T-cell (primary cell): Measurements from ENCODE around the gene TMEM208. TPM values are rescaled to one million over a fixed set of nuclear protein-coding genes. Genes with fewer than 3 reads are reported as not detected.
A peak's percentile ranks its signal among the peaks of the same experiment; 100 is the strongest.

Source experiments
- ATAC-seq, 4 experiments: fragments of 200-7000 bp in 3 of 4; fragments of 150-1000 bp in 1 of 4; cut with Tn5 transposase; replicated peaks in 1 of 4; 1 replicate in 3 of 4; 2 replicates in 1 of 4; pipeline ENCODE4 v1.10.0; 2021; ENCODE audit warnings: moderate library complexity in 3 of 4, mild to moderate bottlenecking in 2 of 4, moderate number of reproducible peaks in 1 of 4
- CTCF ChIA-PET, 2 donors: fragments of 300-600 bp; sonication (Branson Sonifier 250); formaldehyde crosslinking; loops; one replicate each; lab custom pipeline; 2022; ENCODE audit warnings: antibody characterized with exemption in 2 of 2; lab: Charles Lee
- POLR2A ChIA-PET, 2 donors: fragments of 300-600 bp; sonication (Branson Sonifier 250); formaldehyde crosslinking; loops; one replicate each; lab custom pipeline; 2022; ENCODE audit warnings: antibody characterized with exemption in 2 of 2; lab: Charles Lee
- DNase-seq, 35 experiments: peaks; one replicate each; pipeline versions ENCODE4 v3.0.0 to v3.0.0-alpha.2; 2013 to 2023
- H3K27ac ChIP-seq: one replicate; pipeline ENCODE4 v1.5.1; 2013; ENCODE audit warnings: low read length
- H3K27me3 ChIP-seq, 2 experiments: replicated peaks in 1 of 2; 1 replicate in 1 of 2; 2 replicates in 1 of 2; pipeline versions ENCODE4 v1.6.1 to v1.7.0; 2013; ENCODE audit warnings: low read length in 1 of 2, mixed read lengths in 1 of 2; ENCODE audit not compliant: control insufficient read depth in 2 of 2, insufficient read depth in 2 of 2; ENCODE audit errors: extremely low read depth in 1 of 2
- H3K36me3 ChIP-seq, 2 donors: 1 replicate in 1 of 2; 2 replicates in 1 of 2; pipeline versions ENCODE4 v1.6.1 to v1.7.0; 2013; ENCODE audit warnings: low read length in 1 of 2; ENCODE audit not compliant: control insufficient read depth in 2 of 2, insufficient read depth in 1 of 2; ENCODE audit errors: extremely low read depth in 1 of 2
- H3K4me1 ChIP-seq, 2 experiments: 1 replicate in 1 of 2; 2 replicates in 1 of 2; pipeline versions ENCODE4 v1.6.1 to v1.7.0; 2013; ENCODE audit warnings: low read length in 2 of 2, mixed read lengths in 1 of 2; ENCODE audit not compliant: insufficient read depth in 2 of 2, control insufficient read depth in 1 of 2; ENCODE audit errors: extremely low read depth in 1 of 2
- H3K4me3 ChIP-seq, 2 donors: 1 replicate in 1 of 2; 2 replicates in 1 of 2; pipeline versions ENCODE4 v1.5.1 to v1.7.0; 2013; ENCODE audit warnings: mild to moderate bottlenecking in 2 of 2, low read length in 1 of 2, moderate library complexity in 1 of 2; ENCODE audit not compliant: control insufficient read depth in 1 of 2; ENCODE audit errors: extremely low read depth in 1 of 2
- H3K9me3 ChIP-seq: 2 replicates; pipeline ENCODE4 v1.7.0; 2013
- H3K27ac Mint-ChIP-seq, 2 donors: one replicate each; pipeline ENCODE4 v1.8.0; 2020 to 2021; ENCODE audit warnings: mild to moderate bottlenecking in 2 of 2, mixed read lengths in 2 of 2
- H3K27me3 Mint-ChIP-seq, 2 donors: one replicate each; pipeline ENCODE4 v1.8.0; 2021 to 2022; ENCODE audit warnings: mixed read lengths in 2 of 2
- H3K36me3 Mint-ChIP-seq: one replicate; pipeline ENCODE4 v1.8.0; 2021; ENCODE audit warnings: mixed read lengths
- H3K4me1 Mint-ChIP-seq, 3 donors: one replicate each; pipeline ENCODE4 v1.8.0; 2020 to 2022; ENCODE audit warnings: mixed read lengths in 3 of 3, mild to moderate bottlenecking in 1 of 3
- H3K4me3 Mint-ChIP-seq, 3 donors: one replicate each; pipeline ENCODE4 v1.8.0; 2020 to 2022; ENCODE audit warnings: mild to moderate bottlenecking in 3 of 3, mixed read lengths in 3 of 3, moderate library complexity in 3 of 3
- H3K9me3 Mint-ChIP-seq, 3 donors: one replicate each; pipeline ENCODE4 v1.8.0; 2020 to 2022; ENCODE audit warnings: mixed read lengths in 3 of 3
- WGBS: methylation state at CpG from one replicate; pipeline ENCODE4 v1.1.5; 2013; ENCODE audit warnings: missing lambda C conversion rate; ENCODE audit not compliant: insufficient coverage; 5-methylcytosine and 5-hydroxymethylcytosine counted together
- total RNA-seq, 35 experiments: library from RNA in 6 of 35; stranded (reverse) in 6 of 35; fragments of 120-200 nt in 1 of 35; gene quantifications; one replicate each; pipeline versions ENCODE4 v1.2.1 to v1.2.4 and lab custom pipeline; 2013 to 2026

TMEM208 gene
- total RNA-seq, 5 donors from 2014 or later (not counting 1 experiment from before 2014, with no cell fraction given): 28.5 to 40.3 (median 34.8) TPM

- no peaks in the 10 kb centered on the region for H3K9me3 ChIP-seq
- Mint-ChIP-seq H3K27ac (no peak overlapping the region), H3K36me3 (peaks cover 24% of the 10 kb centered on the region), H3K4me3 (peak overlapping the region in 2 of 3 donors; percentile 13 to 97), H3K9me3 (no peaks in the 10 kb centered on the region), H3K4me1 (peaks cover 30 to 37% (median 32%) of the 10 kb centered on the region in 3 donors), H3K27me3 (no peaks in the 10 kb centered on the region)
- H3K27ac ChIP-seq: no peak overlapping the region
- DNase-seq: no peak
- 97% methylated on average over 31 of the region's 32 CpGs for WGBS
- POLR2A ChIA-PET: no interaction called here
- CTCF ChIA-PET: interaction anchor here in 1 of 2 donors (0.5 kb wide), 1 partner anchor 586 kb away, joined by 3 read pairs; no protein-coding TSS in a partner anchor
- peaks cover 0 to 2% of the 10 kb centered on the region in 2 experiments for H3K27me3 ChIP-seq
- H3K4me1 ChIP-seq: peaks cover 11 to 33% of the 10 kb centered on the region in 2 experiments
- peaks cover 24 to 58% of the 10 kb centered on the region in 2 donors for H3K36me3 ChIP-seq
- no peak for ATAC-seq
- H3K4me3 ChIP-seq: no peak overlapping the region
These were observed 3.2 kb downstream of the TMEM208 start for GRCh38 chr16:67229906-67230808.

GRCh38 chr16:67230809-67231660 lies 4.1 kb downstream of the TMEM208 start:
- no peak overlapping the region for H3K27ac ChIP-seq
- Mint-ChIP-seq H3K36me3 (peaks cover 26% of the 10 kb centered on the region), H3K27me3 (no peaks in the 10 kb centered on the region), H3K27ac (no peak overlapping the region), H3K4me1 (peaks cover 23 to 30% (median 24%) of the 10 kb centered on the region in 3 donors), H3K9me3 (no peaks in the 10 kb centered on the region), H3K4me3 (no peak overlapping the region)
- H3K36me3 ChIP-seq: peaks cover 25 to 65% of the 10 kb centered on the region in 2 donors
- peaks cover 11 to 37% of the 10 kb centered on the region in 2 experiments for H3K4me1 ChIP-seq
- 77% methylated on average over 6 of the region's 12 CpGs for WGBS
- ChIA-PET POLR2A (interaction anchor here in 1 of 2 donors (0.7 kb wide), 1 partner anchor 208 kb away, joined by 3 read pairs; no protein-coding TSS in a partner anchor), CTCF (no interaction called here)
- no peak overlapping the region for H3K4me3 ChIP-seq
- ATAC-seq: no peak
- no peak for DNase-seq
- H3K27me3 ChIP-seq: peaks cover 0 to 2% of the 10 kb centered on the region in 2 experiments
- no peaks in the 10 kb centered on the region for H3K9me3 ChIP-seq

GRCh38 chr16:67233596-67233995 lies 6.7 kb downstream of the TMEM208 start:
- Mint-ChIP-seq H3K36me3 (peaks cover 41% of the 10 kb centered on the region), H3K4me1 (peaks cover 0 to 16% (median 6%) of the 10 kb centered on the region in 3 donors), H3K27ac (no peak overlapping the region), H3K9me3 (no peaks in the 10 kb centered on the region), H3K27me3 (no peaks in the 10 kb centered on the region), H3K4me3 (no peak overlapping the region)
- ATAC-seq: no peak
- CTCF ChIA-PET: interaction anchor here in 1 of 2 donors (0.6 kb wide), 1 partner anchor 213 kb away, joined by 3 read pairs; no protein-coding TSS in a partner anchor
- H3K4me1 ChIP-seq: peaks cover 0 to 29% of the 10 kb centered on the region in 2 experiments
- POLR2A ChIA-PET: no interaction called here
- WGBS: 97% methylated on average over 5 of the region's 7 CpGs
- no peak for DNase-seq
- H3K27ac ChIP-seq: no peak overlapping the region
- peaks cover 38 to 78% of the 10 kb centered on the region in 2 donors for H3K36me3 ChIP-seq
- H3K4me3 ChIP-seq: no peak overlapping the region
- no peaks in the 10 kb centered on the region for H3K9me3 ChIP-seq
- H3K27me3 ChIP-seq: peaks cover 0 to 2% of the 10 kb centered on the region in 2 experiments

GRCh38 chr16:67234180-67234597 lies 7.3 kb downstream of the TMEM208 start:
- Mint-ChIP-seq H3K4me3 (no peak overlapping the region), H3K4me1 (peaks cover 0 to 12% (median 6%) of the 10 kb centered on the region in 3 donors), H3K36me3 (peaks cover 37% of the 10 kb centered on the region), H3K27me3 (no peaks in the 10 kb centered on the region), H3K9me3 (no peaks in the 10 kb centered on the region), H3K27ac (peak overlapping the region in 1 of 2 donors; percentile 63)
- peaks cover 39 to 78% of the 10 kb centered on the region in 2 donors for H3K36me3 ChIP-seq
- H3K4me3 ChIP-seq: no peak overlapping the region
- ATAC-seq (no peak), DNase-seq (no peak)
- WGBS: 97% methylated on average over 8 of the region's 10 CpGs
- peaks cover 0 to 26% of the 10 kb centered on the region in 2 experiments for H3K4me1 ChIP-seq
- H3K27me3 ChIP-seq: peaks cover 0 to 2% of the 10 kb centered on the region in 2 experiments
- ChIA-PET CTCF (interaction anchor here in 1 of 2 donors (0.6 kb wide), 1 partner anchor 213 kb away, joined by 3 read pairs; no protein-coding TSS in a partner anchor), POLR2A (no interaction called here)
- no peaks in the 10 kb centered on the region for H3K9me3 ChIP-seq
- no peak overlapping the region for H3K27ac ChIP-seq

- peak overlapping the region in 1 of 2 donors; percentile 27 for H3K4me3 ChIP-seq
- no peaks in the 10 kb centered on the region for H3K9me3 ChIP-seq
- peaks cover 28 to 60% of the 10 kb centered on the region in 2 donors for H3K36me3 ChIP-seq
- ATAC-seq (peak; percentile 67 to 75 (median 68)), DNase-seq (peak in 27 of 35 experiments; percentile 21 to 66 (median 35))
- 78% methylated on average over 16 of the region's 17 CpGs for WGBS
- H3K27me3 ChIP-seq: peaks cover 0 to 2% of the 10 kb centered on the region in 2 experiments
- ChIA-PET CTCF (interaction anchor here (0.7 kb wide), 2 partner anchors 38 to 100 kb away, joined by 5 read pairs; no protein-coding TSS in a partner anchor), POLR2A (interaction anchor here in 1 of 2 donors (0.7 kb wide), 1 partner anchor 20 kb away, joined by 4 read pairs; no protein-coding TSS in a partner anchor)
- Mint-ChIP-seq H3K9me3 (no peaks in the 10 kb centered on the region), H3K36me3 (peaks cover 26% of the 10 kb centered on the region), H3K4me3 (peak overlapping the region; percentile 43 to 72 (median 57)), H3K27me3 (no peaks in the 10 kb centered on the region), H3K27ac (peak overlapping the region; percentile 91 to 92), H3K4me1 (peaks cover 0 to 14% (median 6%) of the 10 kb centered on the region in 3 donors)
- H3K27ac ChIP-seq: peak overlapping the region; percentile 57
- H3K4me1 ChIP-seq: peaks cover 0 to 26% of the 10 kb centered on the region in 2 experiments
These were observed 9.1 kb downstream of the TMEM208 start for GRCh38 chr16:67235816-67236562.
